GM19395 (cell line): ENCODE data around the gene LEPR.
"Not testable (repeated sequence)": the region's sequence is repeated elsewhere in the genome, so short reads cannot be mapped to it uniquely, and the experiment has no call there.

ENCODE experiments used
- ATAC-seq: cut with Tn5 transposase; IDR thresholded peaks from one replicate; pipeline ENCODE4 v1.9.1; 2021; ENCODE audit warnings: mild to moderate bottlenecking, moderate library complexity; ENCODE audit not compliant: unreplicated experiment

Gene LEPR

GRCh38 chr1:65434255-65434654 is 13.8 kb downstream of the LEPR start:
- no peak for ATAC-seq

- ATAC-seq, result no peak
Observed at GRCh38 chr1:65434760-65435159, 14.3 kb downstream of the LEPR start.

DNA sequence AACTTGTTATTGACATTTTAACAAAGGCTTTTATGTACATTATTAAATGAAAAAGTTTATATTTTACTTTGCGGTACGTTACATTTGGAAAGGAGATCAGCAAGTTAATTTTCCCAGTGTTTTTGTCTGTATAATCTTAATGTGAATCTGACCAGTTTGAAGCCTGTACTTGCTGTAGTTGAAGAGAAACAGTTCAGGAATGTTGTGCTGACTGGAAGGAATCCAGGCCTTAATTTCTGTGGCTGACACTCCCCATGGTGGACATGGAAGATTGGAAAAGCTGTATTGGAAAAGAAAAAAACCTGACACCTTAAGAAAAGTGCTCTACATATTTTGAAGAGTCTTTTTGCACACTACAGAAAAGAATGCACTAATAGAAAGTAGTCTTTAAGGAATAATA is 15.5 kb downstream of the LEPR start:
- ATAC-seq, result no peak

DNA sequence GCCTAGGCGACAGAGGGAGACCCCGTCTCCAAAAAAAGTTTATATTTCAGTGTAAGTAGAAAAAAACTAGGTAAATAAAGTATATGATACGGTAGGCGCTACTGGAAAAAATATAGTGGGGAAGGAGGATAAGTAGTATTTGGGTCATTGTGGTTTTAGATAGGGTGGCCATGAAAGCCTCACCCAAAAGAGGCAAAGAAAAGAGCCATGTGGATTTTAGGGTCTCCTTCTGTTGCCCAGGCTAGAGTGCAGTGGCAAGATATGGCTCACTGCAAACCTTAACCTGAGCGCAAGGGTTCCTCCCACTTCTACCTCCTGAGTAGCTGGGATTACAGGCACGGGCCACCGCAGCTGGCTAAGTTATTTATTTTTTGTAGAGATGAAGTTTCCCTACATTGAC is 17.1 kb downstream of the LEPR start:
- no peak for ATAC-seq

GRCh38 chr1:65440322-65440900 is 19.9 kb downstream of the LEPR start:
- ATAC-seq, result no peak

DNA sequence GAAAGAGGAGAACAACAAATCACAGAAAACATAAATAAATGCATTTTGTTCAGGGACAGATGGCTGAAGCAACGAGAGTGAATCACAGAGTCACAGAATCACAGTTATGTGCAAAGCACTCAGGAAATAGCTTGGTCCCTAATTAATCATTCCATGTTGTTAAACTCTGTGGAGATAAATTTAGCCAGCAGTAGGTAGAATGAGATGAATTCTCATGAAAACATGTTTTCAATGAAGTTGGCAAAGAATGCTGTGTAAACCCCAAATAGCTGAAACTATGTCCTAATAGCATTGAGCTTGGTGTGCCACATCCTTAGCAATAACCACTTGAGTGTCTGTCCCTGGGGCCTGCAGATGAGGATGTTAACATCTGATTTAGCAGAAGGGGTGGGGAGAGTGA is 20.4 kb downstream of the LEPR start:
- ATAC-seq, result no peak

DNA sequence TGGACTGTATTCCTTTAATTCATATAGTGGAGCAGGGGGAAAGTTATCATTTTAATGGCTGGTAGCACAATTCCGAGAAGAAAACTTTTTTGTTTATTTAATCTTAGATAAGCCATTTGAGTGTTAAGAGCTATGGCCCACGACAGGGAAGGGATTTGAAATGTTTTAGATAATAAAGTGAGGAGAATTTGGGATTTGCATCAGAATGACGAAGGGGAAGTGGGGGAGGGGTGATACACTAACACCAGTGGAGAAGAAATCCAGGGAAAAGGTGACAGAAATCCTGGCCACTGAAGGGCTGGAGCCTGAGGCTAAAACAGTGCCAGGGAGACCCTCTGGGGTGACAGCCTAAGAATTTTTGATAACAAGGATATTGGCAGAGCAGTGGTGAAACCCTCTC is 21.0 kb downstream of the LEPR start:
- no peak for ATAC-seq

GRCh38 chr1:65442442-65442841 is 22.0 kb downstream of the LEPR start:
- no peak for ATAC-seq

GRCh38 chr1:65443647-65444046 is 23.2 kb downstream of the LEPR start:
- ATAC-seq, result no peak

GRCh38 chr1:65444128-65444640 is 23.7 kb downstream of the LEPR start:
- no peak for ATAC-seq

DNA sequence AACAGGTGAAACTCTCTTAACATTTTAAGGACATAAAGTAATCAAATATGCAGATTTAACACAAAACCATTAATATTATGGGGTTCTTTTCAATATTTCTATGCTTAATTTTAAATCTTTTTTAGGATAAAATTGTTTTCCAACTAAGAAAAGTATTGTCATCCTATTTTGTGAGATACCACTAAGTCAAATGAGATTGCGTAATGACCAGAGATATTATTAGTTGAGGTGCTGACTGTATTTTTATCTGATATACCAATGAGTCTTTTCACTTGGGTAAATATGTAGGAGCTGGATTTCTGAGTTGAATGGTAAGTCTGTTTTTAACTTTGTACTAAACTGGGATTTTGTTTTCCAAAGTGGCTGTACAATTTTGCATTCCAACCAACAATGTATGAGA is 25.4 kb downstream of the LEPR start:
- no peak for ATAC-seq

DNA sequence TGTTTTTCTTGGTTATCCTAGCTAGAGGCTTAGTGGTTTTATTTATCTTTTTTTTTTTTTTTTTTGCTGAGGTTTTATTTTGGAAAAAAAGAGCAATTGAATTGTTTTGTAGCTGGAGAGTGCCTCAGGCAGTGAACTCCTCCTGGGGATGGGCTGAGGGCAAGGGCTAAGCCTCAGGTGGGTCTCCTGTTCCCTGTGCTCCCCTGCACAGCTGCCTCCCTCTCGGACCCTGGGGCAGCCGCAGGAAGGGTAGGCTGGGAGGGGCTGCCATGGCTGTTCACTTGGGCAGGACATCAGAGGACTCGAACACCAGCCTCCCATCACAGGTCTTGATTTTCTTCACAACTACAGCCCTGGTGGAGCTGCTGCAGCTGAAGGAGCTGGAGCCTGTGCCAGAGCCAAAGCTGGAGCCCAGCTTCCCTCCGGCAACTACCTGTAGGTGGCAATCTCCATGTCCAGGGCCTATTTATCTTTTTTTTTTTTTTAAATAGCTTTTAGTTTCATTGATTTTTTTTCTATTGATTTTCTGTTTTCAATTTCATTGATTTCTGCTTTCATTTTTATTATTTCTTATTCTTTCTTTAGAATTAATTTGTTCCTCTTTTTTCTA is 28.9 kb downstream of the LEPR start:
- ATAC-seq, result no peak

DNA sequence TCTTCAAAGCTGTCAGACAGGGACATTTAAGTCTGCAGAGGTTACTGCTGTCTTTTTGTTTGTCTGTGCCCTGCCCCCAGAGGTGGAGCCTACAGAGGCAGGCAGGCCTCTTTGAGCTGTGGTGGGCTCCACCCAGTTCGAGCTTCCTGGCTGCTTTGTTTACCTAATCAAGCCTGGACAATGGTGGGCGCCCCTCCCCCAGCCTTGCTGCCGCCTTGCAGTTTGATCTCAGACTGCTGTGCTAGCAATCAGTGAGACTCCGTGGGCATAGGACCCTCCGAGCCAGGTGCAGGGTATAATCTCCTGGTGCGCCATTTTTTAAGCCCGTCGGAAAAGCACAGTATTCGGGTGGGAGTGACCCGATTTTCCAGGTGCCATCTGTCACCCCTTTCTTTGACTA is 35.2 kb downstream of the LEPR start:
- ATAC-seq, result not testable (repeated sequence)

GRCh38 chr1:65456481-65456880 is 36.0 kb downstream of the LEPR start:
- ATAC-seq, result no peak

DNA sequence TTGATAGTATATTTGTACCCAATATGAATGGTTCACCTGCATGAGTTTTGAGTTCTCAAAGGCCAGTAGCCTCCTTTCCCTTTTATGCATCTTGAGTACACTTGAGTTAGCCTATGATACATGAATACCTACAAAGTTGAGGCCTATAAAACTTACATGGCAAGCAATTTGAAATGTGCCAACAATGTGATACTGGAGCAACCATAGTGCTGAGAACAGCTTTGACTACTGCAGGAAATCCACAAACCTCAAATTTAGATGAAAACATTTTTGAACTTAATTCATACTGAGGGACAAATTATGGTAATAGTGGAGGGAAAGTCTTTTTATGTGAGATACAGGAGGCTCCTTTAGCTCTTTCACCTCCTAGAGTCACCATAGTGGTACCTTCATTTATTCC is 37.4 kb downstream of the LEPR start:
- ATAC-seq, result no peak

DNA sequence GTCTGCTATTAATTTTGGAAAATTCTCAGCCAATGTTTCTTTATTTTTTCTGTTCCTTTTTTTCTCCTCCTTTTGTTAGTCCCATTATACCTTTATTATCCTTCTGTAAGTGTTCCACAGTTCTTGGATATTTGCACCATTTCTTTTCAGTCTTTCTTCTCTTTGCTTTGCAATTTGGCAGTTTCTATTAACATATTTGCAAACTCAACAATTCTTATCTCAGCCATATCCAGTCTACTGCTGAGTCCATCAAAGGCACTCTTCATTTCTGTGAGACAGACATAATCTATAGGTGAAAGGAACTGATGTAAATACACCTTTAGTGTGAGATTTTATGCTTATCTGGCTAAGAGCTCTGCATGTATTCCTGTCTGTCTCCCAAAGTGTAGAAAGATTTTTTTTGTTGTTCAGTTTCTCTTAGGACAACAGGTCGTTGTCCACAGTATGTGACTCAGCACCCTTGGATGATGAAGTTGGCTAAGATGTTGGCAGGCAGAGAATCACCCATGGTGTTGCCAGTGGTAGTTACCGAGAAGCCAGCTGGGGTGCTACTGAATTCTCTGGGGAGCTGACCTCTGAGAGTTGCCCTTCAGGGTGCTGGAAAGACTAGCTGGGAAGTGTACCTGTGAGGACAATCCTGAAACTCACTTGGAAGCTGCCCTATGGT is 38.4 kb downstream of the LEPR start:
- ATAC-seq, result peak; percentile 32

DNA sequence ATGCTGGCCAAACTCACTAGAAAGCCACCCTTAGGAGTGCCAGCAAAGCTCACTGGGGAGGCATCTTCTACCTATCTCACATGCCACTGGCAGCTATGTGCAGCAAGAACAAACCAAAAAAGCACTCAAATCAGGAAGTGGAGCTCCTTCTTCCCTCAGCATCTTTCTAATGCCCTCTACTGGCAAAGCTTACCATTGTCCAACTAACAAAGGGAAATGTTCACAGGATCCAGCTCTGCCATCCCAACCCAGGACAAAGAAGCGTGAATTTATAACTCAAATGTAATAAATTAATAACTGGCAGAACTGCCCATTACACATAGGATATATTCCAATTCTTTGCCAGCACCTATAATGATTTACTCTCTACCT is 38.9 kb downstream of the LEPR start:
- peak; percentile 93 for ATAC-seq

DNA sequence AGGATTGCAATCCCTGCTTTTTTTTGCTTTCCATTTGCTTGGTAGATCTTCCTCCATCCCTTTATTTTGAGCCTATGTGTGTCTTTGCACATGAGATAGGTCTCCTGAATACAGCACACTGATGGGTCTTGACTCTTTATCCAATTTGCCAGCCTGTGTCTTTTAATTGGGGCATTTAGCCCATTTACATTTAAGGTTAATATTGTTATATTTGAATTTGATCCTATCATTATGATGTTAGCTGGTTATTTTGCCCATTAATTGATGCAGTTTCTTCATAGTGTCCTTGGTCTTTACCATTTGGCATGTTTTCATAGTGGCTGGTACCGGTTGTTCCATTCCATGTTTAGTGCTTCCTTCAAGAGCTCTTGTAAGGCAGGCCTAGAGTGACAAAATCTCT is 45.4 kb downstream of the LEPR start:
- ATAC-seq, result not testable (repeated sequence)

- ATAC-seq, result no peak
Observed at GRCh38 chr1:65467536-65467935, 47.1 kb downstream of the LEPR start.

DNA sequence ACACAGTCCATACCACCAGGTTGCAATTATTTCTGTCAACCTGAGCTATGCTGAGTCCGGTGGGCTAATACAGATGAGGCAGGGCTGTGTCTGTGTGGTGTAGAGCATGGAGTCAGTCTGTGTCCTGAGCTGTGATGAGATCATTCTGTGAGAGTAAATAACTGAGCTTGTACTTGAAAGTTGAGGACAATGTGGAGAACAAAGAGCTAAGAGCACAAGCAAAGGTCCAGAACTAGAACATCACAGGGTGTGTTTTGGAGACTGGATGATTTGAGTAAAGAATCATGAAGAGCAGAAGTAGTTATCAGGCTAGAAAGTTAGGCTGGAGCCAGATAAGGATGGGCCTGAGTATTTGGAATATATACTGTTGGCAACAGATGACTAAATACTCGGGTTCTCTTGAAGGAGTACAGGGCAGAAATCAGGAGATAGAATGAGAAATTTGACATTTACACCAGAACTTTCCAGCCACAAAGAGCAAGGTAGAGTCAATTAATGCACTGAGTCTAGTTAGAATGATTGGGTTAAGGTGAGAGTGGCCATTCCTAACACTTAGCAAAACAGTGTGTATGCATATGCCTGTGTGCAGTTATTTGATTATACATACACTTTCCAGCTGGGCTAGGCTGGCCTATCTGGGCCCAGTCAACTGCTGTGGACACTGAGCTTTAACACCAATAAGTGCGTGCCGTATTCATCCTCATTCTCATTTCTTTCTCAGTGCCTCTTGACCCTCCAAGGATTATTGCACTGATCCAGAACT is 48.8 kb downstream of the LEPR start:
- ATAC-seq, result no peak

DNA sequence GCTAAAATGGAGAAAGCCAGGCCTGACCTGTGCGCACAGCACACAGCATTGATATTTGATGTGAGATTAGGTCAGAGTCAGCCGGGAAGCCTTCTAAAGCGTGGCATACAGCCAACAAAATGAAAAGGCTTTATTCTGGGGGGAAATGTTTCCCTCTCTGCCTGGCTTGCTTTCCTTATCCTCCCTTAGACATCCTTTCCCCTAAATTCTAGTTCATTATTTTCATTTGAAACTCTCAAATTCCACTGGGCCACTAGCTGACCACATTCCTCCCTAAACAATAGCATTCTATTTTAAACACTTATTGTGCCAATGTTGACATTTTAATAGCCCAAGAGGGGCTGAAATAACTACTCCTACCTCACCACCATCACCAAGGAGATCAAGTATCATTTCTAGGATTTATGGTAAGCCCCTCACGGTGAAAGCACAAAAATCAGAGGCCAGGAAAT is 49.4 kb downstream of the LEPR start:
- no peak for ATAC-seq
